ENCODE measurements around the gene GATM.

DNA sequence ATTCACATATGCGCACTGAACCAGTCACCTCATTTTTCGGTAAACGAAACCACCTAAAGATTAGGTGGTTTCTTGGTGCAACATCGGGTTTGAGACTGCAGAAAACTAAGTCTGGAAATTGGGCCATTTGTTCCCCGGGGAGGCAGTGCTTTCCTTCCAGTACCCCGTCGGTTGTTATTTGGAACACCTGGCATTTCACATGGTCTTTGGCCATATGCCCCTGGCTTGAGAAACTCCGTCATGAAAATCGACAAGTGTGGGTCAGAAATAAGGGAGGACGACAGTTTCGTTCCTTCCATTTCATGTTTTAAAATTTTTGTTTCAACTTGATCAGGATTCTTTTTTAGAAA, 544 bp upstream of the GATM start:
- TF ChIP-seq POLR2A (IDR thresholded peaks at IDR 0.05): no peak
- TF ChIP-seq, protein P1, sequence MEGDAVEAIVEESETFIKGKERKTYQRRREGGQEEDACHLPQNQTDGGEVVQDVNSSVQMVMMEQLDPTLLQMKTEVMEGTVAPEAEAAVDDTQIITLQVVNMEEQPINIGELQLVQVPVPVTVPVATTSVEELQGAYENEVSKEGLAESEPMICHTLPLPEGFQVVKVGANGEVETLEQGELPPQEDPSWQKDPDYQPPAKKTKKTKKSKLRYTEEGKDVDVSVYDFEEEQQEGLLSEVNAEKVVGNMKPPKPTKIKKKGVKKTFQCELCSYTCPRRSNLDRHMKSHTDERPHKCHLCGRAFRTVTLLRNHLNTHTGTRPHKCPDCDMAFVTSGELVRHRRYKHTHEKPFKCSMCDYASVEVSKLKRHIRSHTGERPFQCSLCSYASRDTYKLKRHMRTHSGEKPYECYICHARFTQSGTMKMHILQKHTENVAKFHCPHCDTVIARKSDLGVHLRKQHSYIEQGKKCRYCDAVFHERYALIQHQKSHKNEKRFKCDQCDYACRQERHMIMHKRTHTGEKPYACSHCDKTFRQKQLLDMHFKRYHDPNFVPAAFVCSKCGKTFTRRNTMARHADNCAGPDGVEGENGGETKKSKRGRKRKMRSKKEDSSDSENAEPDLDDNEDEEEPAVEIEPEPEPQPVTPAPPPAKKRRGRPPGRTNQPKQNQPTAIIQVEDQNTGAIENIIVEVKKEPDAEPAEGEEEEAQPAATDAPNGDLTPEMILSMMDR (IDR thresholded peaks at IDR 0.05): no peak

Measured in esophagus squamous epithelium (tissue), 4 donors.